Urinary bladder (tissue), 4 donors: ENCODE results near the gene RTF2. TPM values are rescaled to one million over a fixed set of nuclear protein-coding genes. Genes with fewer than 3 reads are reported as not detected.

Experiments
- DNase-seq: peaks from one replicate; pipeline ENCODE4 v3.0.0-alpha.2; 2015; ENCODE audit errors: extremely low spot score
- H3K27ac ChIP-seq: one replicate; pipeline ENCODE4 v1.5.1; 2013; ENCODE audit warnings: low read depth, mild to moderate bottlenecking, moderate library complexity
- H3K36me3 ChIP-seq: one replicate; pipeline ENCODE4 v1.6.1; 2013; ENCODE audit warnings: mild to moderate bottlenecking, moderate library complexity; ENCODE audit not compliant: insufficient read depth
- H3K4me1 ChIP-seq: one replicate; pipeline ENCODE4 v1.6.1; 2013; ENCODE audit warnings: mild to moderate bottlenecking, moderate library complexity; ENCODE audit not compliant: insufficient read depth
- H3K4me3 ChIP-seq: one replicate; pipeline ENCODE4 v1.5.1; 2013; ENCODE audit warnings: low read depth, low read length
- WGBS: extraction: QIAGEN DNeasy Blood & Tissue Kit; methylation state at CpG from one replicate; pipeline ENCODE4 v1.1.7; 2013; 5-methylcytosine and 5-hydroxymethylcytosine counted together
- polyA plus RNA-seq: library from polyadenylated mRNA; stranded (reverse); fragments of 200-250 nt; gene quantifications from one replicate; pipeline ENCODE4 v1.2.3, GENCODE V29; 2013
- total RNA-seq: library from RNA; depleted of rRNA; stranded (reverse); fragments of >200 nt; gene quantifications from one replicate; pipeline ENCODE4 v1.2.3, GENCODE V29; 2014
- donor health status: healthy with polysubstance abuse.
- donor health status: healthy.

RTF2 gene
- total and polyA plus RNA-seq, 2 donors, result 49.3 to 115 TPM

DNA sequence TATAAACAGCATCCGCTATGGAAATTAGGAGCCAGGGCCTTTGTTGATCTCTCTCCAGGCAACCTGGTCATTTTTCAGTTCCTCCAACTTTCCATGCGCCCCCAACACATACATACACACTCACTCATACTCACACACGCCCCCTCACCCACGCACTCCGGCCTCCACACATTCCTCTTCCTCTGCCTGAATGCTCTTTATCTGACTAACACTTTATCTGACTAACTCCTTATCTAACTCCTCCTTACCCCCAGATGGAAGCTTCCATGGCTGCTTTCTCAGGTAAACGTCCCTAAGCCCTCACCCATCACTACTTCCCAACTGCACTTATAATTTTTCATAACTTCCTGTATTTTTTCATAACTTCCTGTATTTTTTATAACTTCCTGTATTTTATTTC lies 38.9 kb upstream of the RTF2 start:
- Histone ChIP-seq H3K4me1 (no peaks in the 10 kb centered on the region), H3K4me3 (no peak overlapping the region), H3K36me3 (no peaks in the 10 kb centered on the region), H3K27ac (no peak overlapping the region)
- 43% methylated on average over 6 of the region's 6 CpGs for WGBS
- DNase-seq, result no peak

DNA sequence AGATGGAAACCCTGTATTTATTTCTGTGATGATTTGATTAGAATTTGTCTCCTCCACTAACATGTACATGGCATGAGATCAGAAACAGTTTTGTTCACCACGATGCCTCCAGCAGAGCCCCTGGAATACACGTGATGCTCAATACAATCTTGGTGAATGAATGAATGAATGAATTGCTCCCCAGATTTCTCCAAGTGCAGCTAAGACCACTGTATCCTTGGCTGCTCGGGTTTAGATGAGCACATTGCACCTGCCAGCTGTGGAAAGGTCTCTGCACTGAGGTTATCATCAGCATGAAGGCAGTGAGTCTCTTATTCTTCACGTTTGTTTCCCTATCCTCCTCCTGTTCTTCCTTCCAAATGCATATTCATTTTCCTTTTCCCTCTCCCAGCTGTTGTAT lies 38.5 kb upstream of the RTF2 start:
- Histone ChIP-seq H3K4me3 (no peak overlapping the region), H3K4me1 (no peaks in the 10 kb centered on the region), H3K27ac (no peak overlapping the region), H3K36me3 (no peaks in the 10 kb centered on the region)
- no peak for DNase-seq
- WGBS, result 41% methylated on average over 4 of the region's 4 CpGs

DNA sequence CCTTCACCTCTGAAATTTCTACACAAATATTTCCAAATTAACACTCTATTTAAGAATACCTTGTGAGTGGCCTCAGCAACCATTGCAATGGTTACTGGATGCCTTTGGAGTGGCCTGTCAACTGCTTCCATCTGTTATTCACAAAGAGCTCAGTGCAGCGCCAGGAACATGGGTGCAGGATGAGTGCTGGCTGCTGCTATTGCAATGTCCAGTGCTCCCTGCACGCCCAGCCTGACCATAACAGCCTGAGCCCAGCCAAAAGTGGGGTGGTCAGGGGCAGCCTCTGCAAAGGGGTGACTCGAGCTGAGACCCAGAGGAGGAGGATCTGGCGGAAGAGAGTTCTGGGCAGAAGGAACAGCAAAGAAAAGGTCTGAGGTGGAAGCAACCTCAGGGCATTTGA lies 38.0 kb upstream of the RTF2 start:
- Histone ChIP-seq H3K4me3 (no peak overlapping the region), H3K27ac (no peak overlapping the region), H3K4me1 (no peaks in the 10 kb centered on the region), H3K36me3 (no peaks in the 10 kb centered on the region)
- no peak for DNase-seq
- WGBS, result 54% methylated on average over 4 of the region's 4 CpGs

DNA sequence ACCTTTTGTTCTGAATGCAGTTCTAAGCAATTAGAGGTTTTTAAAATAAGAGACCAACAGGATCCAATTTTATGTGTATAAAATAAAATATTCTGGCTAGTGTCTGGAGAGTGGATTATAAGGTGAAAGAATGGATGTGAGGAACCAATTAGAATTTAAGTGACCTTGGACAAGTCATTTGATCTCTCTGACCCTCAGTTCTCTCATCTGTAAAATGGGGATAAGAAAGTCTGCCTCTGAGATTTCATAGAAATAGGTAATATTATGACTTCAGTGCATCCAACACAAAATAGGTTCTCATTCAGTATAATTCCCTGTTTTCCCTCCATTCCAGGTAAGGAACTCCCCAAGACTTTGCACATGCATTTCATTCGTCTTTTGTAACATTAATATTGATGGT lies 37.5 kb upstream of the RTF2 start:
- H3K4me3 ChIP-seq, result no peak overlapping the region
- no peak for DNase-seq
- no peaks in the 10 kb centered on the region for H3K36me3 ChIP-seq
- H3K27ac ChIP-seq, result no peak overlapping the region
- H3K4me1 ChIP-seq, result no peaks in the 10 kb centered on the region
- 83% methylated on average over 1 of the region's 1 CpG for WGBS

DNA sequence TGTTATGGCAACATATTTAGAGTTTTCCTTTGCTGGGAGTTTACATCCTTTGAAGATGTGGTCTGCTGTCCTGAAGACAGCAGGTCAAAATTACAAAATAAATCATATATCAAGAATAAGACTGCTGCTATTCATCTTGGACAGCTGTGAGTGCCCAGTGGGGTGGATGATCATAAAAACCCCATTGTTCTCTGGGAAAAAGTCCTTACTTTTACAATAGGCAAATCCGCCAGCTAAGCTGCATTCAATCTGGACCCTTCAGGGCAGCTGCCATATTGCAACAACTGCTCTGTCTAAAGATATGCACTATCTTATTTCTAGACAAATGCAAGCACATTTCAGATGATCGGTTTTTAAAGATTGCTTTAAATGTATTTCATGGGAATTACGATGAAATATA lies 37.0 kb upstream of the RTF2 start:
- DNase-seq, result no peak
- Histone ChIP-seq H3K27ac (no peak overlapping the region), H3K36me3 (no peaks in the 10 kb centered on the region), H3K4me1 (no peaks in the 10 kb centered on the region), H3K4me3 (no peak overlapping the region)
- WGBS, result 76% methylated on average over 3 of the region's 3 CpGs

DNA sequence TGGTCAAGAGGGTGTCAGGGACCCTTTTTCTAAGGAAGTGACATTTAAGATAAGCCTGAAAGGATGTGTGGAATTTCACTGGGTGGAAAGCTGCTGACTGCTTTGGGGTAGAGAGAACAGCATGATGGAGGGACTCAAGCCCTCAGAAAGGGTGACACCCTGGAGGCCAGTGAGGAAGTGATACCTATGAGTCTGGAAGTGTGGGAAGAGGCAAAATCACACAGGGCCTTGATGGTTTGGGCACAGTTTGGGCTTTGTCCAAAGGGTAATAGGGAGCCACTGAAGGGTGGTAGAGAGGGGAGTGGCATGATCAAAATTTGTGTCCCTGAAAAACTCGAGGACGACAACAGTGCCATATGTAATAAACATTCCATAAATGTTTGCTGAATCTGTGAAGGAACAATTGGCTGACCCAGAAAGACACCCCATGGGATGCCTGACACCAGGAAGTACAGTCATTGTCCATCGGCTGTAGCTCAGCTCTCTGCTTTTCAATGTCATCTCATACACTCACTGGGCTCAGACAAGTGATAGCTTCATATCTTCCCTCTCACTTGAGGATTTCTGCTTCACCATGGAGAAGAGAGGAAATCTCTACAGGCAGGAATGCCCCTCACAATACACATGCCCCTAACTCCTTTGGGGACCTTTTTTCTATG lies 35.1 kb upstream of the RTF2 start:
- Histone ChIP-seq H3K4me1 (no peaks in the 10 kb centered on the region), H3K27ac (no peak overlapping the region), H3K36me3 (no peaks in the 10 kb centered on the region), H3K4me3 (no peak overlapping the region)
- 28% methylated on average over 3 of the region's 3 CpGs for WGBS
- DNase-seq, result no peak

DNA sequence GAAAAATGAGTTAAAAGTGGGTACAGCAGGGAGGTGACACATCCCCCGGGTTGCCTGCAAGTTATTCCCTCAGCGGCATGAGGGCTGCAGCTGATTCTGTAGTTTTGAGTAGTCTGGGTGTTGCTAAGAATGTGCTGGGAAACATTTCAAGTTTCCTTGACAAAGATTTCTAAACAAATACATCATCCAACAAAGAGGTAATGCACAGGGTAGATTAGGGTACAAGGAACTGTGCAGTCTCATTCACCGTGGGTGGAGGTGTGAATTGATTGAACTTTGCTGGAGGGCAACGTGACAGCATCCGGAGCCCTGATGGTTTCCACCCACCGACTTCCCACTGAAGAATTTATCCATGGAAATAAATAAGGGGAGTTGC lies 34.6 kb upstream of the RTF2 start:
- H3K4me3 ChIP-seq, result no peak overlapping the region
- H3K27ac ChIP-seq, result no peak overlapping the region
- 25% methylated on average over 6 of the region's 6 CpGs for WGBS
- no peaks in the 10 kb centered on the region for H3K4me1 ChIP-seq
- DNase-seq, result no peak
- no peaks in the 10 kb centered on the region for H3K36me3 ChIP-seq

DNA sequence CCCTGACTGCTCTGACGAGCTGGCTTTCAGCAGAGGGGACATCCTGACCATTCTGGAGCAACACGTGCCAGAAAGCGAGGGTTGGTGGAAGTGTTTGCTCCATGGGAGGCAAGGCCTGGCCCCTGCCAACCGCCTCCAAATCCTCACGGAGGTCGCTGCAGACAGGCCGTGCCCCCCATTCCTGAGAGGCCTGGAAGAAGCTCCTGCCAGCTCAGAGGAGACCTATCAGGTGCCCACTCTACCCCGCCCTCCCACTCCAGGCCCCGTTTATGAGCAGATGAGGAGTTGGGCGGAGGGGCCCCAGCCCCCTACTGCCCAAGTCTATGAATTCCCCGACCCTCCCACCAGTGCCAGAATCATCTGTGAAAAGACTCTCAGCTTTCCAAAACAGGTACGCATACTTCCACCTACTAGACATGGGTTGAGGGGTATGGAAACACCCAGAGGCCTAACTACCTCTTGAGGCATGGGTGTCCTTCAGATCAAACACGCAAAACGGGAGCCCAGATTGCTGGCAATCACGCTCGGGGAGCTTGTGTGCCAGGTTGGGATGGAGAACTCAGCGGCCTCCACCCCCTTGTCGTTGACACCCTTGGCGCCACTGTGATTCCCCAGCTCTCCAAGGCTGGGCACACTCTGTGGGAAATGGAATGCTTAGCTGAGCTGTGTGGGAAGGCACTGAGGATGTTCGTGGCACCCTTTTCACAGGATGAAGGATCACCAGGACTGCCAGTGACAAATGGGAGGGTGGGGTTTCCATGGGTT lies 31.0 kb upstream of the RTF2 start:
- Histone ChIP-seq H3K36me3 (no peaks in the 10 kb centered on the region), H3K4me1 (no peaks in the 10 kb centered on the region), H3K27ac (no peak overlapping the region), H3K4me3 (no peak overlapping the region)
- no peak for DNase-seq
- 88% methylated on average over 20 of the region's 20 CpGs for WGBS

GRCh38 chr20:56438284-56438683 lies 30.1 kb upstream of the RTF2 start:
- Histone ChIP-seq H3K4me3 (no peak overlapping the region), H3K36me3 (no peaks in the 10 kb centered on the region), H3K27ac (no peak overlapping the region), H3K4me1 (no peaks in the 10 kb centered on the region)
- WGBS, result 77% methylated on average over 4 of the region's 4 CpGs
- DNase-seq, result no peak

GRCh38 chr20:56439771-56440291 lies 28.6 kb upstream of the RTF2 start:
- Histone ChIP-seq H3K36me3 (no peaks in the 10 kb centered on the region), H3K4me1 (no peaks in the 10 kb centered on the region), H3K4me3 (no peak overlapping the region), H3K27ac (no peak overlapping the region)
- no peak for DNase-seq
- 28% methylated on average over 5 of the region's 5 CpGs for WGBS

DNA sequence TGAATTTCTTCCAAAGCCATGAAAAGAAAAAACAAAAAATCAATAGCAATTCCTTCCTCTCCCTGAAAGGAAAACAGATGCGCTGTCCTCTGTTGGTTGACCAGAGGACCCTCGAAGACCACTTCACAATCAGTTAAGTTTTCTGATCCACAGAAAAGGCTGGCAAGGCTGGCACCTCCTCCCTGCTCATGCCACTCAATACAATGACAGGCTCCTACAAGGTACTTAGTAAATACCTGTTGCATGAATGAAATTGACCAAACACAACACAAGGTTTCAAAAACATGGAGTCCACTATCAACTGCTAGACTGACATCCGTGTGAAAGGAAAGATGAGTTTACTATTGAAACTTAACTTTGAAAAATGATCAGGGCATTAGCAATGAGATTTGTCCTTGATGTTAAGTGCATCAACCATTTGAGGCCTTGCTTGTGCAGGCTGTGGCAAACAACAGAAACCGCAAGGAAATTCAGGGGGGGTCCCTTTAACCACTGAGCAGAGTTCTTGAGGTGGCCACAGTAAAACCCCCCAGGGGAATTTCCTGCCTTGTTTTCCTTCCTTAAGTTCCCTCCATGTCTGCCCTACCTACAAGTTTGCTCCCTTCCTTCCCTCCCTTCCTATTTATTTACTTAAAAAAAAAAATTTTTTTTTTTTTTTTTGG lies 27.9 kb upstream of the RTF2 start:
- H3K4me1 ChIP-seq, result no peaks in the 10 kb centered on the region
- 79% methylated on average over 4 of the region's 4 CpGs for WGBS
- no peak overlapping the region for H3K4me3 ChIP-seq
- H3K27ac ChIP-seq, result no peak overlapping the region
- H3K36me3 ChIP-seq, result no peaks in the 10 kb centered on the region
- DNase-seq, result no peak

DNA sequence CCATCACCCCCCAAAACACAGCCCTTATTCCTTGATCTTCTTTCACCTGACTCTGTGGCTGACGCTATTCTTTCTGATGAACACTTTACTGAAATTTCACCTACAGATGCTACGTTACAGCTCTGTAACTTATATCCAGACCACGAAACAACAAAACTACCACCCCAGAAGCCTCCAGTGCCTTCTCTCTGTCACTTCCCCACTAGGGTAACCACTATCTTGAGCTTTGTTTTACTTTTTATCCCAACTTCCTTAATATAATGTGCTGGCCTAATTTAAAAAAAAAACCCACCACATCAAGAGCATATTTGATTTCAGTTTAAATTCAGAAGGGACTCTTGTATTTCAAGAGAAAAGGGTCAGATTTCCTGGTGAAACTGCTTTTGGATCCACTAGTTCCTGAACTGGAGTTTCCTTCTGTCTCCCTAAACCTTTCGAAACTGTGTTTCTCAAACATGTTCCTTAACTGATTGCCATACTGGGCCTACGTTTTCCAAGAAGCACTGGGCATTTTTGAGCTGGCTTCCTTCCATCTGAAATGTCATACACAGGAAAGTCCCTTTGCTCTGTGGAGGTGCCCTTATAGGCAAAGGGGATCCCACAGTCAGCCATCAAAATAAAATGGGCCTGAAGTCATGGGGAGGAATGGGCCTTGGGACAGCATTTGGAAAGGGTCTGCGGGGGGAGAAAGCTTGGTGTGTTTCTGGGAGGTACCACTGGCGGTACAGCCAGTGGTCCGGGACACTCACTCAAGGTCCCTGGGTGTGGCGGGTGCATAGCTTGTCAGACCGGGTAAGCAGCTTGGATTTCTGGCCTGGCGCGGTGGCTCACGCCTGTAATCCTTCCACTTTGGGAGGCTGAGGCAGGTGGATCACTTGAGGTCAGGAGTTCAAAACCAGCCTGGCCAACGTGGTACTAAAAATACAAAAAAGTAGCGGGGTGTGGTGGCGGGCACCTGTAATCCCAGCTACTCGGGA lies 25.8 kb upstream of the RTF2 start:
- DNase-seq, result no peak
- H3K36me3 ChIP-seq, result no peaks in the 10 kb centered on the region
- 91% methylated on average over 17 of the region's 17 CpGs for WGBS
- H3K4me3 ChIP-seq, result no peak overlapping the region
- no peak overlapping the region for H3K27ac ChIP-seq
- no peaks in the 10 kb centered on the region for H3K4me1 ChIP-seq
